ENCODE measurements around the gene FABP6.

Gene FABP6

GRCh38 chr5:160259341-160259740 lies 30.0 kb downstream of the FABP6 start:
- no peak for TF ChIP-seq CTCF (IDR thresholded peaks at IDR 0.05; ENCODE audit: borderline replicate concordance, control extremely low read depth, extremely low read depth, insufficient read depth, missing control alignments)
- no peak for DNase-seq (ENCODE audit: low spot score)
- in situ Hi-C loops (cut with MboI; ENCODE audit: low sequenced_read_pairs, unreplicated experiment): no loop called here

- no peak for DNase-seq (ENCODE audit: low spot score)
- TF ChIP-seq CTCF (IDR thresholded peaks at IDR 0.05; ENCODE audit: borderline replicate concordance, control extremely low read depth, extremely low read depth, insufficient read depth, missing control alignments): no peak
- in situ Hi-C loops (cut with MboI; ENCODE audit: low sequenced_read_pairs, unreplicated experiment): no loop called here
Observed at GRCh38 chr5:160260006-160260775, 30.9 kb downstream of the FABP6 start.

GRCh38 chr5:160260881-160261815 lies 31.8 kb downstream of the FABP6 start:
- no peak for DNase-seq (ENCODE audit: low spot score)
- in situ Hi-C loops (cut with MboI; ENCODE audit: low sequenced_read_pairs, unreplicated experiment): no loop called here
- TF ChIP-seq CTCF (IDR thresholded peaks at IDR 0.05; ENCODE audit: borderline replicate concordance, control extremely low read depth, extremely low read depth, insufficient read depth, missing control alignments): no peak

GRCh38 chr5:160262151-160263074 lies 33.1 kb downstream of the FABP6 start:
- no peak for DNase-seq (ENCODE audit: low spot score)
- in situ Hi-C loops (cut with MboI; ENCODE audit: low sequenced_read_pairs, unreplicated experiment): no loop called here
- no peak for TF ChIP-seq CTCF (IDR thresholded peaks at IDR 0.05; ENCODE audit: borderline replicate concordance, control extremely low read depth, extremely low read depth, insufficient read depth, missing control alignments)

GRCh38 chr5:160263326-160263855 lies 34.1 kb downstream of the FABP6 start:
- no peak for TF ChIP-seq CTCF (IDR thresholded peaks at IDR 0.05; ENCODE audit: borderline replicate concordance, control extremely low read depth, extremely low read depth, insufficient read depth, missing control alignments)
- in situ Hi-C loops (cut with MboI; ENCODE audit: low sequenced_read_pairs, unreplicated experiment): no loop called here
- no peak for DNase-seq (ENCODE audit: low spot score)

Measured in GM13976 (cell line).